ENCODE measurements around the gene NDUFS6. TPM values are rescaled to one million over a fixed set of nuclear protein-coding genes. Genes with fewer than 3 reads are reported as not detected.

NDUFS6 gene
- total RNA-seq, 2 experiments from 2014 or later: 40.5 to 42.4 TPM

DNA sequence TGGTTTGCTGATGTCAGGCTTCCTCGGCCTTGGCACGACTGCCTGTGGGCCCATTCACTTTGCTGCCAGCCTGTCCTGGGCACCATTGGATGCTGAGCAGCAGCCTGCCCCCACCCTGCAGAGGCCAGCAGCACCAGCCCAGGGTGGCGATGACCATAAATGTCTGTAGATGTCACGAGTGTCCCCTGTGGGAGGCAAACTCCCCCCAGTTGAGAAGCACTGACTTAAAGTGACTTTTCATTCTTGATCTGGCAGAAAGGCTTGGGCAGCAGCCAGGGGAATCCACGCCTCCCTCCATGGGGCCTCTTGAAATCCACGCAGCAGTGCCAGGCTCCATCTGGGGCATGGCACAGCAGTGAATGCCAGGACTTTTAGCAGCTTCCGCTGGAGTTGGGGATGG, 59.7 kb downstream of the NDUFS6 start:
- Mint-ChIP-seq H3K36me3 (no peaks in the 10 kb centered on the region), H3K4me1 (no peaks in the 10 kb centered on the region), H3K9me3 (no peaks in the 10 kb centered on the region), H3K4me3 (no peak overlapping the region), H3K27me3 (peaks cover 39% of the 10 kb centered on the region), H3K27ac (no peak overlapping the region)
- no peak for DNase-seq

DNA sequence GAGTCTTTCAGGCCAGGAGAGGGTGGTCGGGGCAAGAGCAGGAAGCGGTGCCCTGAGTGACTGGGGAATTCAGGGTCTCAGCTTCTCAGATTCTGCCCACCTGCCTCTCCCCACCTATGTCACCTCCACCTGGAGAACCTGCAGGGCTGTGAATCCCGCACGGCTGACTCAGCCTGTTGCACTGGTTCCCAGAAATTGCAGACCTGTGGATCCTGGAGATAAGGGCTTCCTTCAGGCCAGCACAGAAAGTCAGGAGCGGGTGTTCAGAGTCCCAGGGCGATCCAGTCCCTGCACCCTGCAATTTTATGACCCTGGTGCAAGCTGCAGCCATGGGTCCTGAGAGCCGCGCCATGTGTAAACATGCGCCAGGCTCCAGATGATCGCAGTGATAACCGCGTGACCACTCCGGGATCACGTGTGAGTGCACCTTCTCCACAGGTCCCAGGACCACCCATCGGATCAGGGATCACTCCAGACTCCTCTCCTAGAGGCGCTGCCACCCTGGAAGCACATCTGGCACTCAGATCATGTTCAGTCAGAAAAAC, 63.8 kb downstream of the NDUFS6 start:
- DNase-seq: no peak
- no peaks in the 10 kb centered on the region for H3K9me3 Mint-ChIP-seq
- H3K27ac Mint-ChIP-seq: no peak overlapping the region
- no peak overlapping the region for H3K4me3 Mint-ChIP-seq
- no peaks in the 10 kb centered on the region for H3K4me1 Mint-ChIP-seq
- no peaks in the 10 kb centered on the region for H3K36me3 Mint-ChIP-seq
- H3K27me3 Mint-ChIP-seq: peaks cover 52% of the 10 kb centered on the region

DNA sequence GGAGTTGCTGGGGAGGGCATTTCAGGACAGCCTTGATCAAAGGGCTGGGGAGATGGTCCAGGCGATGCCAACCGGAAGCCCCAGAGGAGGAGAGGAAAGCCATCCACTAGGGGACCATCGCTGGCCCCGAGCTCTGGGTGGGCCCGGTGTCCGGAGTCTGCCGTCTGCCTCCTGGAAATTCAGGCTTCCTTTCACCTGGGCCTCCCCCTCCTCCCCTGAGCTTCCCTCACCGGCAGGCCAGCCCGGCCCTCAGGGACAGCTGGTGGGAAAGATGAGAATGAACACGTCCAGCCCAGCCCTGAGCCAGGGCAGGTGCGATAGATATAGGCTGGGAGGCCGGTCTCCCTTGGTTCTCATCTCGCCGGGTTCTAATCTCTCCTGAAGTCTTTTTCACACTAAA, 64.3 kb downstream of the NDUFS6 start:
- Mint-ChIP-seq H3K4me3 (no peak overlapping the region), H3K27me3 (peaks cover 52% of the 10 kb centered on the region), H3K36me3 (no peaks in the 10 kb centered on the region), H3K27ac (no peak overlapping the region), H3K4me1 (no peaks in the 10 kb centered on the region), H3K9me3 (no peaks in the 10 kb centered on the region)
- no peak for DNase-seq

Other genes with a start within 250 kb of the NDUFS6 start
- 100 to 1,000 TPM; 104 to 108 TPM for gene MRPL36, start 1.6 kb upstream of the NDUFS6 start, total RNA-seq
- not detected for gene IRX4, start 81.5 kb downstream of the NDUFS6 start, total RNA-seq